DND-41 (cell line): ENCODE results near the gene RNLS.
"Not testable (repeated sequence)": the region's sequence is repeated elsewhere in the genome, so short reads cannot be mapped to it uniquely, and the experiment has no call there.

Experiments used
- CTCF ChIP-seq: IDR thresholded peaks from 2 replicates; pipeline ENCODE4 v1.5.1; 2012; ENCODE audit warnings: borderline replicate concordance, low read length, moderate library complexity, mild to moderate bottlenecking; ENCODE audit not compliant: poor library complexity, severe bottlenecking; ENCODE audit errors: extremely low read depth
- EZH2 ChIP-seq: IDR thresholded peaks from 3 replicates; pipeline ENCODE4 v1.6.1; 2012; ENCODE audit warnings: borderline replicate concordance, low read depth, mild to moderate bottlenecking, moderate library complexity, low read length, inconsistent platforms; ENCODE audit not compliant: severe bottlenecking

- not testable (repeated sequence) for TF ChIP-seq CTCF, EZH2
These were observed 306.2 kb downstream of the RNLS start for GRCh38 chr10:88276945-88277344.
